ENCODE data around the gene SLC4A1AP. TPM values are rescaled to one million over a fixed set of nuclear protein-coding genes. Genes with fewer than 3 reads are reported as not detected.
A peak's percentile ranks its signal among the peaks of the same experiment; 100 is the strongest.

SLC4A1AP gene
- total and polyA plus RNA-seq, 2 of the 13 experiments (the other 11 are each of a cell fraction or from before 2014, with no cell fraction given), result 15.3 to 44.6 TPM

- TF ChIP-seq STAT6 (CRISPR knock-in tag; IDR thresholded peaks at IDR 0.05; ENCODE audit: borderline replicate concordance) (no peak; the same call in 1 of the 2 replicates), TRIM24 (CRISPR knock-in tag; IDR thresholded peaks at IDR 0.05) (no peak), TFAP4 (IDR thresholded peaks at IDR 0.05; ENCODE audit: borderline replicate concordance, low read depth) (no peak; the same call in 1 of the 2 replicates), CENPT (CRISPR knock-in tag; IDR thresholded peaks at IDR 0.05; ENCODE audit: low read depth) (no peak), ZNF724P (CRISPR knock-in tag; IDR thresholded peaks at IDR 0.05; ENCODE audit: borderline replicate concordance) (peak; percentile 96), ATM (IDR thresholded peaks at IDR 0.05; ENCODE audit: borderline replicate concordance) (no peak), ZNF510 (CRISPR knock-in tag; IDR thresholded peaks at IDR 0.05; ENCODE audit: low read depth) (no peak), ZNF383 (CRISPR knock-in tag; IDR thresholded peaks at IDR 0.05; ENCODE audit: borderline replicate concordance) (no peak), RFXANK (CRISPR knock-in tag; IDR thresholded peaks at IDR 0.05) (peak; percentile 47; the same call in 1 of the 2 replicates), MAF1 (CRISPR knock-in tag; IDR thresholded peaks at IDR 0.05; ENCODE audit: borderline replicate concordance) (peak; percentile 90), ZNF20 (CRISPR knock-in tag; IDR thresholded peaks at IDR 0.05) (no peak), HDAC6 (IDR thresholded peaks at IDR 0.05; ENCODE audit: low read depth, low read length) (peak; percentile 90; the same call in 1 of the 2 replicates), ZNF121 (CRISPR knock-in tag; IDR thresholded peaks at IDR 0.05) (peak; percentile 54; the same call in 1 of the 2 replicates), ZNF280D (CRISPR knock-in tag; IDR thresholded peaks at IDR 0.05) (peak; percentile 83), SUZ12 (IDR thresholded peaks at IDR 0.05; ENCODE audit: low read depth, low read length) (no peak; the same call in 1 of the 2 replicates), HHEX (CRISPR knock-in tag; IDR thresholded peaks at IDR 0.05) (peak; percentile 73), ZXDC (CRISPR knock-in tag; IDR thresholded peaks at IDR 0.05) (peak; percentile 93)
These were observed at the start of gene SLC4A1AP, which contains the start of gene SUPT7L (continued) for GRCh38 chr2:27663285-27664153.

Measured in HepG2 (cell line).